Astrocyte of the spinal cord (primary cell): ENCODE measurements around the gene MRTO4.
A peak's percentile ranks its signal among the peaks of the same experiment; 100 is the strongest.
"Not testable (repeated sequence)": the region's sequence is repeated elsewhere in the genome, so short reads cannot be mapped to it uniquely, and the experiment has no call there.

ENCODE experiments used
- DNase-seq: peaks from one replicate; pipeline ENCODE4 v3.0.0; 2011; ENCODE audit warnings: low read depth, low spot score
- H3K4me3 ChIP-seq: 2 replicates; pipeline ENCODE4 v1.5.1; 2011; ENCODE audit warnings: low read depth, mild to moderate bottlenecking, low read length, moderate library complexity
- in situ Hi-C: cut with HindIII; loops from 2 replicates; pipeline ENCODE4 v1.10.0; 2017; ENCODE audit warnings: low sequenced_read_pairs
- TF ChIP-seq, protein P1 (sequence below): IDR thresholded peaks from 2 replicates; pipeline ENCODE4 v1.5.1; 2012; ENCODE audit warnings: low read depth, mild to moderate bottlenecking, low read length, inconsistent platforms

MRTO4 gene

GRCh38 chr1:19260211-19261138 lies 8.9 kb downstream of the MRTO4 start:
- TF ChIP-seq, protein P1, sequence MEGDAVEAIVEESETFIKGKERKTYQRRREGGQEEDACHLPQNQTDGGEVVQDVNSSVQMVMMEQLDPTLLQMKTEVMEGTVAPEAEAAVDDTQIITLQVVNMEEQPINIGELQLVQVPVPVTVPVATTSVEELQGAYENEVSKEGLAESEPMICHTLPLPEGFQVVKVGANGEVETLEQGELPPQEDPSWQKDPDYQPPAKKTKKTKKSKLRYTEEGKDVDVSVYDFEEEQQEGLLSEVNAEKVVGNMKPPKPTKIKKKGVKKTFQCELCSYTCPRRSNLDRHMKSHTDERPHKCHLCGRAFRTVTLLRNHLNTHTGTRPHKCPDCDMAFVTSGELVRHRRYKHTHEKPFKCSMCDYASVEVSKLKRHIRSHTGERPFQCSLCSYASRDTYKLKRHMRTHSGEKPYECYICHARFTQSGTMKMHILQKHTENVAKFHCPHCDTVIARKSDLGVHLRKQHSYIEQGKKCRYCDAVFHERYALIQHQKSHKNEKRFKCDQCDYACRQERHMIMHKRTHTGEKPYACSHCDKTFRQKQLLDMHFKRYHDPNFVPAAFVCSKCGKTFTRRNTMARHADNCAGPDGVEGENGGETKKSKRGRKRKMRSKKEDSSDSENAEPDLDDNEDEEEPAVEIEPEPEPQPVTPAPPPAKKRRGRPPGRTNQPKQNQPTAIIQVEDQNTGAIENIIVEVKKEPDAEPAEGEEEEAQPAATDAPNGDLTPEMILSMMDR: no peak
- DNase-seq: peak; percentile 90
- in situ Hi-C loops: no loop called here
- no peak overlapping the region for H3K4me3 ChIP-seq

DNA sequence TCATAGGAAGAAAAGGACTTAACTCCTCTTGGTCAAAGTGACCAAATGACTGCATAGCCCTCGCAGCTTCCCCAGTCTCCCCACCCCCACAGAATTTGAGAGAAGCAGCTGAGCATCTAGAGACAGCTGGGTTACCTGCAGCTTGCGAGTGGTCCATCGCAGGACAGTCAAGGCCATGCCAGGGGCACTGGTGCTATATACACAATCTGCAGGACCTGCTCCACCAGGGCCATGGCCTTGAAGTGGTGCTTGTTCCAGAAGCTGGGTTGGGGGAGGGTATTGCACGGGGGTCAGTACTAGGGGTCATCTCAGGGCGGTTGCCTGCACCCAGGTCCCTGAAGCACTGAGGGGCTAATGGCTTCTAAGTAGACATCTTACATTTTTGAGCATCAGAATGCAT lies 10.4 kb downstream of the MRTO4 start:
- H3K4me3 ChIP-seq: no peak overlapping the region
- DNase-seq: no peak
- TF ChIP-seq, protein P1: no peak
- in situ Hi-C loops: no loop called here

DNA sequence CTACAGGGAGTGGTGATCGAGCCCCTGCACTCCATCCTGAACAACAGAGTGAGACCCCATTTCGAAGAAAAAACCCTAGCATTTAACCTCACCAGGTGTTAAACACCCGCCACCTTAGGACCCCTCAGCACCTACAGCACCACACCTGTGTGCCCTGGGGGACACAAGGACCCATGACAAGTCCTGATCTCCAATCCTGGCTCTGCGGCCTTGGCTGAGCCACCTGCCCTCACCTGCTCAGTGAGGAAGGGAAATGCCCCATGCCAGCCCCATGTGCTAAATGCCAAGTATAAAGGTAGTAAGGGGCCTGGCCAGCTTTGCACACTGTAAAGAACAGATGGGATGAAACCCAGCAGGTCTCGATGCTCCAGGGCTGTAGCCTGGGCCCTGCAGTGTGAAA lies 11.1 kb downstream of the MRTO4 start:
- no peak for DNase-seq
- in situ Hi-C loops: no loop called here
- no peak overlapping the region for H3K4me3 ChIP-seq
- TF ChIP-seq, protein P1: no peak

- in situ Hi-C loops: no loop called here
Measured at GRCh38 chr1:19268445-19268844, 16.8 kb downstream of the MRTO4 start.

GRCh38 chr1:19269427-19270342 lies 18.1 kb downstream of the MRTO4 start:
- DNase-seq, H3K4me3 ChIP-seq, in situ Hi-C loops: not testable (repeated sequence)
- TF ChIP-seq, protein P1: peak; percentile 11

More at GRCh38 chr1:19268445-19268844, 16.8 kb downstream of the MRTO4 start:
- no peak overlapping the region for H3K4me3 ChIP-seq
- TF ChIP-seq, protein P1: no peak
- no peak for DNase-seq

- H3K4me3 ChIP-seq, DNase-seq, in situ Hi-C loops: not testable (repeated sequence)
Measured at GRCh38 chr1:19270343-19270730, 18.7 kb downstream of the MRTO4 start.

DNA sequence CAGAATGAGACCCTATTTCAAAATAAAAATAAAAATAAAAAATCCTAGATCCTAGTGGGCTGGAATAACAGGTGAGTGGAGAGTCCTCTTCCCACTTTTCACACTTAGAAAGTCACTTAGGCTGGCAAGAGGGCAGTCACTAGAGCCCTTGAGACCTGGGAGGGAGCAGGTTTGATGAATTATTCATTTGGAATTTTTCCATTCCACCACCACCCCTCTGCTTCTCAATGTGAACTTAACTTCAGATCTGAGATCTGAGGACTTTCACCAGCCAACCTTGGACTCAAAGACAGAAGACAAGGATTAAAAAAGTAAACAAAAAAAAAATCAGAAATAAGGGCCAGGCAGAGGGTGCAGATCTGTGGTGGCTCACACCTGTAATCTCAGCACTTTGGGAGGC lies 20.5 kb downstream of the MRTO4 start:
- in situ Hi-C loops: no loop called here
- no peak overlapping the region for H3K4me3 ChIP-seq
- TF ChIP-seq, protein P1: no peak
- DNase-seq: no peak
